Keratinocyte (primary cell): Measurements from ENCODE around the gene MYT1. TPM values are rescaled to one million over a fixed set of nuclear protein-coding genes. Genes with fewer than 3 reads are reported as not detected.

Source experiments
- DNase-seq: peaks from one replicate; pipeline ENCODE4 v3.0.0-alpha.2; 2011; ENCODE audit warnings: low read depth, missing footprints, low spot score
- FAIRE-seq: peaks from 2 replicates; lab custom pipeline; 2011; peaks lifted over from hg19 to GRCh38; lab: Jason Lieb, UNC
- H2AFZ ChIP-seq: 2 replicates; pipeline ENCODE4 v1.6.0; 2012; ENCODE audit warnings: low read length, control low read depth, inconsistent platforms; ENCODE audit not compliant: control insufficient read depth
- H3K27ac ChIP-seq: 2 replicates; pipeline ENCODE4 v1.5.1; 2011; ENCODE audit warnings: low read length; ENCODE audit not compliant: control insufficient read depth, insufficient read depth
- H3K27me3 ChIP-seq: 3 replicates; pipeline ENCODE4 v1.6.0; 2011; ENCODE audit warnings: low read length; ENCODE audit not compliant: control insufficient read depth, insufficient read depth; ENCODE audit errors: extremely low read depth
- H3K36me3 ChIP-seq, 2 experiments: 2 replicates in 1 of 2; 3 replicates in 1 of 2; pipeline ENCODE4 v1.5.1; 2011; ENCODE audit warnings: low read length in 2 of 2, mild to moderate bottlenecking in 1 of 2; ENCODE audit not compliant: control insufficient read depth in 2 of 2, insufficient read depth in 2 of 2; ENCODE audit errors: extremely low read depth in 1 of 2
- H3K4me1 ChIP-seq: 3 replicates; pipeline ENCODE4 v1.5.1; 2011; ENCODE audit warnings: low read length; ENCODE audit not compliant: control insufficient read depth, insufficient read depth; ENCODE audit errors: extremely low read depth
- H3K4me2 ChIP-seq: 3 replicates; pipeline ENCODE4 v1.6.0; 2011; ENCODE audit warnings: low read depth, low read length; ENCODE audit not compliant: control insufficient read depth, insufficient read depth; ENCODE audit errors: extremely low read depth
- H3K4me3 ChIP-seq, 3 experiments: fragments of 200-600 bp in 1 of 3; sonication (generic) in 1 of 3; 2 replicates in 2 of 3; 3 replicates in 1 of 3; pipeline ENCODE4 v1.5.1; 2011 to 2016; ENCODE audit warnings: low read length in 3 of 3, mild to moderate bottlenecking in 3 of 3, control low read depth in 2 of 3, inconsistent platforms in 1 of 3, low read depth in 1 of 3, mixed read lengths in 1 of 3, mixed run types in 1 of 3, moderate library complexity in 1 of 3; ENCODE audit not compliant: control insufficient read depth in 2 of 3, insufficient read depth in 2 of 3; ENCODE audit errors: extremely low read depth in 1 of 3
- H3K79me2 ChIP-seq: 2 replicates; pipeline ENCODE4 v1.6.0; 2012; ENCODE audit warnings: low read length; ENCODE audit not compliant: control insufficient read depth, insufficient read depth
- H3K9ac ChIP-seq: 3 replicates; pipeline ENCODE4 v1.6.0; 2011; ENCODE audit warnings: low read length; ENCODE audit not compliant: control insufficient read depth, insufficient read depth; ENCODE audit errors: extremely low read depth
- H3K9me1 ChIP-seq: 3 replicates; pipeline ENCODE4 v1.6.0; 2011; ENCODE audit warnings: low read length; ENCODE audit not compliant: control insufficient read depth, insufficient read depth; ENCODE audit errors: extremely low read depth
- H3K9me3 ChIP-seq: 2 replicates; pipeline ENCODE4 v1.5.1; 2012; ENCODE audit warnings: low read depth, low read length; ENCODE audit not compliant: control insufficient read depth
- H4K20me1 ChIP-seq: 3 replicates; pipeline ENCODE4 v1.6.0; 2011; ENCODE audit warnings: low read length; ENCODE audit not compliant: control insufficient read depth, insufficient read depth; ENCODE audit errors: extremely low read depth
- EZH2 ChIP-seq: IDR thresholded peaks from one replicate; pipeline ENCODE4 v1.6.1; 2012; ENCODE audit warnings: inconsistent platforms, mild to moderate bottlenecking, low read length, moderate library complexity
- dilution Hi-C: fragments of 300-500 bp; cut with MboI; formaldehyde crosslinking; loops from one replicate; pipeline ENCODE4 v1.7.0; 2020; ENCODE audit warnings: low sequenced_read_pairs; ENCODE audit not compliant: extremely low pct_ligation_motif_present
- polyA plus RNA-seq, 5 experiments: library from polyadenylated mRNA; depleted of rRNA in 3 of 5; stranded (reverse) in 3 of 5; stranded (forward) in 1 of 5; unstranded in 1 of 5; fragments of >200 nt; gene quantifications; 1 replicate in 1 of 5; 2 replicates in 3 of 5; 3 replicates in 1 of 5; pipeline versions ENCODE4 v1.2.1 to v1.2.3, GENCODE V29; 2011 to 2012; ENCODE audit warnings: missing spikeins in 2 of 5, low read depth in 1 of 5, low replicate concordance in 1 of 5
- TF ChIP-seq, protein P1 (sequence below), 3 experiments: IDR thresholded peaks in 1 of 3; conservative IDR thresholded peaks in 1 of 3; optimal IDR thresholded peaks in 1 of 3; 2 replicates in 2 of 3; 3 replicates in 1 of 3; pipeline versions ENCODE3 to v1.5.1; 2011; ENCODE audit warnings: low read length in 3 of 3, mild to moderate bottlenecking in 3 of 3, moderate library complexity in 2 of 3, control low read depth in 1 of 3, inconsistent platforms in 1 of 3; ENCODE audit not compliant: insufficient read depth in 2 of 3; ENCODE audit errors: extremely low read depth in 1 of 3

Gene MYT1
- polyA plus RNA-seq, 1 donor (not counting 4 experiments of a cell fraction or from before 2014, with no cell fraction given) = not detected

DNA sequence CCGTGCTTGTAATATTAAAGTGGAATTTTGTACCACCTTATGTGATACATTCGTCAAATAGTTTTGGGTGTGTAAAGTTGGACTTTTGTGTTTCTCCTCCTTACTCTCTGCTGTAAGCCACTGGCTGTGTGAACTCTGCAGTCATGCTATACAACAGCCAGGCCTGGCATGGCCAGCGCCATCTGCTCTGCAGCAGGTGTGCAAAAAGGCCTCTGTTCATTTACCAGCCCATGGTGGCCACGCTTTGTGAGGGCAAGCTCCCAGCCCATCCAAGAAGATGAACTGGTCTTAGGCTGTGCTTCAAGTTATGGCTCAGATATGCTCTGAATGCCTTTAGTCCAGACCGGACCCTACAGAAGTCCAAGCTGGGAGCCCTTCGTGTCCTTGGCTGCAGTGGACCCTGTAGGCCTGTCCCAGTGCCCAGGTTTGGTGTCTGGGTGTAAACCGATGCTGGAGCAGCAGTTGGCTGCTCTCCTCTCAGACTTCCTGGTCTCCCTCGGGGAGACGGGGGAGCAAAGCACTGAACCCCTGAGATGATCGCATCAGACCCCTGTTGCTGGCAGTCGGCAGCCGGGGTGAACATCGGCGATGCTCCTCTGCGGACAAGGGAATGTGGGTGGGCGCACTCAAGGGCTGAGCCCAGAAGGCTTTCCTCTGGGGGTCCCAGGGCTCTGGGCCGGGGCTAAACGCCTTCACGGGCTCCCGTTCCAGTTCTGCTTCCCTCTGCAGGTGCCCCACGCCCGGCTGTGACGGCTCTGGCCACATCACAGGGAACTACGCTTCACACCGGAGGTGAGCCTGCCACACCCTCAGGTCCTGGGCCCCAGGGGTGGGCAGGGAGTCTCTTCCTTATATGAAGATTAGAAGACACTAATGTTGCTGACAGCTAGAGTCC lies 62.7 kb downstream of the MYT1 start:
- H3K9ac ChIP-seq = no peak overlapping the region
- H3K4me3 ChIP-seq = no peak overlapping the region
- H3K9me1 ChIP-seq = no peaks in the 10 kb centered on the region
- no peak overlapping the region for H3K4me2 ChIP-seq
- no peak for FAIRE-seq
- dilution Hi-C loops = no loop called here
- TF ChIP-seq EZH2 = no peak
- TF ChIP-seq, protein P1, sequence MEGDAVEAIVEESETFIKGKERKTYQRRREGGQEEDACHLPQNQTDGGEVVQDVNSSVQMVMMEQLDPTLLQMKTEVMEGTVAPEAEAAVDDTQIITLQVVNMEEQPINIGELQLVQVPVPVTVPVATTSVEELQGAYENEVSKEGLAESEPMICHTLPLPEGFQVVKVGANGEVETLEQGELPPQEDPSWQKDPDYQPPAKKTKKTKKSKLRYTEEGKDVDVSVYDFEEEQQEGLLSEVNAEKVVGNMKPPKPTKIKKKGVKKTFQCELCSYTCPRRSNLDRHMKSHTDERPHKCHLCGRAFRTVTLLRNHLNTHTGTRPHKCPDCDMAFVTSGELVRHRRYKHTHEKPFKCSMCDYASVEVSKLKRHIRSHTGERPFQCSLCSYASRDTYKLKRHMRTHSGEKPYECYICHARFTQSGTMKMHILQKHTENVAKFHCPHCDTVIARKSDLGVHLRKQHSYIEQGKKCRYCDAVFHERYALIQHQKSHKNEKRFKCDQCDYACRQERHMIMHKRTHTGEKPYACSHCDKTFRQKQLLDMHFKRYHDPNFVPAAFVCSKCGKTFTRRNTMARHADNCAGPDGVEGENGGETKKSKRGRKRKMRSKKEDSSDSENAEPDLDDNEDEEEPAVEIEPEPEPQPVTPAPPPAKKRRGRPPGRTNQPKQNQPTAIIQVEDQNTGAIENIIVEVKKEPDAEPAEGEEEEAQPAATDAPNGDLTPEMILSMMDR (optimal IDR thresholded peaks at IDR 0.05 in 1 of 3, IDR thresholded peaks at IDR 0.05 in 1 of 3, conservative IDR thresholded peaks at IDR 0.05 in 1 of 3; ENCODE audit: extremely low read depth in 1 of 3, insufficient read depth in 2 of 3, low read length in 3 of 3) = no peak
- no peak overlapping the region for H3K27ac ChIP-seq
- H3K9me3 ChIP-seq = no peaks in the 10 kb centered on the region
- no peak overlapping the region for H2AFZ ChIP-seq
- peaks cover 25% of the 10 kb centered on the region for H3K4me1 ChIP-seq
- no peaks in the 10 kb centered on the region for H3K36me3 ChIP-seq
- peaks cover 20% of the 10 kb centered on the region for H3K27me3 ChIP-seq
- no peaks in the 10 kb centered on the region for H4K20me1 ChIP-seq
- H3K79me2 ChIP-seq = no peaks in the 10 kb centered on the region
- DNase-seq = no peak

DNA sequence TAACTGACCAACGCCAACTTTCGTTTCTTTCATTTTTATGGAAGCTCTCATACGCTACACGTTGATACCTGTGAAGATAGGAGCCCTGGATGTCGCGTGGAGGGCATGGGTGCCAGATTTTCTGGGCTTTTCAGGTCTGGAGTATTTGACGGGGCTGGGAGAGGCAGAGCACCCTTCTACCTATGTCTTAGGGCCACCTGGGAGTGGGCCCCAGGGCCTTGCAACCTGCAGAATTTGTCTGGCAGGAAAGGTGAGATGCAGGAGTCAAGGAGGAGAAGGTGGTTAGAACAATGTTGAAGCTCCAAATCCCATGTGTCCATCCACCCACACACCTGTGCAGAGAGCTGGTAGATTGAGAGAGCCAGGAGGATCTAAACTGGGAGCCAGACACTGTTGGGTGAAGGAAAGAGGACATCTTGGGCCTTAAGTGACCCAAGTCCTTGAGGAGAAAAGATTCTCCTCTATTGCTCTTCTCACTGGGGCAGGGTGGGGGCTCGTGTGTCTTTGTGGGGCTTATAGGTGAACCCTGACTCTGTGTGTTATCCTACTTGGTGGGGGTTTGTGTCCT lies 63.9 kb downstream of the MYT1 start:
- Histone ChIP-seq H3K4me1 (peaks cover 18% of the 10 kb centered on the region), H3K4me2 (no peak overlapping the region), H2AFZ (no peak overlapping the region), H3K9ac (no peak overlapping the region), H4K20me1 (no peaks in the 10 kb centered on the region), H3K79me2 (no peaks in the 10 kb centered on the region), H3K9me1 (no peaks in the 10 kb centered on the region), H3K36me3 (no peaks in the 10 kb centered on the region), H3K27ac (no peak overlapping the region), H3K4me3 (no peak overlapping the region), H3K27me3 (peaks cover 20% of the 10 kb centered on the region), H3K9me3 (no peaks in the 10 kb centered on the region)
- TF ChIP-seq, protein P1 (optimal IDR thresholded peaks at IDR 0.05 in 1 of 3, IDR thresholded peaks at IDR 0.05 in 1 of 3, conservative IDR thresholded peaks at IDR 0.05 in 1 of 3; ENCODE audit: extremely low read depth in 1 of 3, insufficient read depth in 2 of 3, low read length in 3 of 3) = no peak
- no peak for TF ChIP-seq EZH2
- dilution Hi-C loops = no loop called here
- DNase-seq (no peak), FAIRE-seq (no peak)
